Liver (tissue), 9 donors: Measurements from ENCODE around the gene UBQLN2. TPM values are rescaled to one million over a fixed set of nuclear protein-coding genes. Genes with fewer than 3 reads are reported as not detected.
A peak's percentile ranks its signal among the peaks of the same experiment; 100 is the strongest.

Experiments used
- DNase-seq: peaks from one replicate; pipeline ENCODE4 v3.0.0-alpha.2; 2017; ENCODE audit warnings: low spot score
- H3K27ac ChIP-seq, 2 donors: one replicate each; pipeline ENCODE4 v1.7.0; 2013; ENCODE audit warnings: inconsistent platforms in 2 of 2, low read length in 2 of 2, control low read depth in 1 of 2, low read depth in 1 of 2, mild to moderate bottlenecking in 1 of 2
- H3K27me3 ChIP-seq, 4 donors: one replicate each; pipeline versions ENCODE4 v1.6.1 to v1.7.0; 2013; ENCODE audit warnings: low read length in 3 of 4, inconsistent platforms in 1 of 4, mild to moderate bottlenecking in 1 of 4, moderate library complexity in 1 of 4; ENCODE audit not compliant: control insufficient read depth in 4 of 4, insufficient read depth in 4 of 4
- H3K36me3 ChIP-seq, 4 donors: one replicate each; pipeline versions ENCODE4 v1.6.1 to v1.7.0; 2013; ENCODE audit warnings: low read length in 3 of 4, mild to moderate bottlenecking in 3 of 4, low read depth in 1 of 4, moderate library complexity in 1 of 4; ENCODE audit not compliant: control insufficient read depth in 4 of 4, insufficient read depth in 3 of 4
- H3K4me1 ChIP-seq, 4 donors: one replicate each; pipeline versions ENCODE4 v1.6.1 to v1.7.0; 2013; ENCODE audit warnings: low read length in 3 of 4, mild to moderate bottlenecking in 3 of 4, moderate library complexity in 1 of 4; ENCODE audit not compliant: control insufficient read depth in 4 of 4, insufficient read depth in 4 of 4
- H3K4me3 ChIP-seq, 3 donors: one replicate each; pipeline versions ENCODE4 v1.6.1 to v1.7.0; 2013; ENCODE audit warnings: low read length in 3 of 3, control low read depth in 1 of 3, low read depth in 1 of 3, mild to moderate bottlenecking in 1 of 3
- H3K9ac ChIP-seq, 2 donors: one replicate each; pipeline ENCODE4 v1.7.0; 2013; ENCODE audit warnings: low read length in 2 of 2, mild to moderate bottlenecking in 2 of 2, moderate library complexity in 2 of 2, control low read depth in 1 of 2, low read depth in 1 of 2
- H3K9me3 ChIP-seq, 4 donors: one replicate each; pipeline versions ENCODE4 v1.6.1 to v1.7.0; 2013; ENCODE audit warnings: low read length in 3 of 4; ENCODE audit not compliant: control insufficient read depth in 4 of 4
- ATF3 ChIP-seq: IDR thresholded peaks from 2 replicates; pipeline ENCODE4 v1.6.1; 2016; ENCODE audit warnings: antibody characterized with exemption
- CTCF ChIP-seq: fragments of 150-350 bp; IDR thresholded peaks from 2 replicates; pipeline ENCODE4 v1.5.1; 2017; ENCODE audit warnings: improper control_type of control experiment, low read depth, low read length; ENCODE audit not compliant: missing input control
- EGR1 ChIP-seq, 2 donors: IDR thresholded peaks; 2 replicates each; pipeline ENCODE4 v1.6.1; 2016 to 2018; ENCODE audit warnings: antibody characterized with exemption in 2 of 2, low read depth in 2 of 2
- FOXA1 ChIP-seq: IDR thresholded peaks from 2 replicates; pipeline ENCODE4 v1.6.1; 2016; ENCODE audit warnings: antibody characterized with exemption
- FOXA2 ChIP-seq: IDR thresholded peaks from 2 replicates; pipeline ENCODE4 v1.6.1; 2016; ENCODE audit warnings: antibody characterized with exemption
- GABPA ChIP-seq, 2 donors: IDR thresholded peaks in 1 of 2; conservative IDR thresholded peaks in 1 of 2; 2 replicates each; pipeline ENCODE4 v1.6.1; 2016; ENCODE audit warnings: antibody characterized with exemption in 2 of 2, mild to moderate bottlenecking in 1 of 2, moderate library complexity in 1 of 2
- HNF4A ChIP-seq, 2 donors: conservative IDR thresholded peaks; 2 replicates each; pipeline ENCODE4 v1.6.1; 2016; ENCODE audit warnings: antibody characterized with exemption in 2 of 2, mild to moderate bottlenecking in 2 of 2
- HNF4G ChIP-seq: IDR thresholded peaks from 2 replicates; pipeline ENCODE4 v1.6.1; 2016; ENCODE audit warnings: antibody characterized with exemption
- JUND ChIP-seq, 2 donors: IDR thresholded peaks; 2 replicates each; pipeline ENCODE4 v1.6.1; 2016; ENCODE audit warnings: antibody characterized with exemption in 2 of 2
- MAX ChIP-seq: IDR thresholded peaks from 2 replicates; pipeline ENCODE4 v1.6.1; 2016; ENCODE audit warnings: antibody characterized with exemption
- NR2F2 ChIP-seq: IDR thresholded peaks from 2 replicates; pipeline ENCODE4 v1.6.1; 2016; ENCODE audit warnings: antibody characterized with exemption
- RAD21 ChIP-seq, 2 donors: IDR thresholded peaks; 2 replicates each; pipeline ENCODE4 v1.6.1; 2016; ENCODE audit warnings: antibody characterized with exemption in 2 of 2, mild to moderate bottlenecking in 2 of 2
- REST ChIP-seq: IDR thresholded peaks from 2 replicates; pipeline ENCODE4 v1.6.1; 2016; ENCODE audit warnings: antibody characterized with exemption, mild to moderate bottlenecking
- RXRA ChIP-seq, 2 donors: IDR thresholded peaks; 2 replicates each; pipeline ENCODE4 v1.6.1; 2017 to 2018; ENCODE audit warnings: antibody characterized with exemption in 2 of 2, mild to moderate bottlenecking in 1 of 2
- SP1 ChIP-seq: IDR thresholded peaks from 2 replicates; pipeline ENCODE4 v1.6.1; 2018; ENCODE audit warnings: antibody characterized with exemption, mild to moderate bottlenecking
- TAF1 ChIP-seq: conservative IDR thresholded peaks from 2 replicates; pipeline ENCODE4 v1.6.1; 2016; ENCODE audit warnings: antibody characterized with exemption, mild to moderate bottlenecking
- YY1 ChIP-seq: IDR thresholded peaks from 2 replicates; pipeline ENCODE4 v1.6.1; 2016; ENCODE audit warnings: antibody characterized with exemption, mild to moderate bottlenecking
- ZBTB33 ChIP-seq: IDR thresholded peaks from 2 replicates; pipeline ENCODE4 v1.6.1; 2016; ENCODE audit warnings: antibody characterized with exemption
- WGBS: extraction: QIAGEN DNeasy Blood & Tissue Kit; methylation state at CpG from one replicate; pipeline ENCODE4 v1.1.7; 2013; 5-methylcytosine and 5-hydroxymethylcytosine counted together
- polyA plus RNA-seq, 2 donors: library from polyadenylated mRNA; stranded (reverse) in 1 of 2; unstranded in 1 of 2; fragments of 200-250 nt in 1 of 2; fragments of >200 nt in 1 of 2; fragmentation: Nextera tagmentation in 1 of 2; extraction: Ambion mirVana in 1 of 2; gene quantifications; one replicate each; pipeline versions ENCODE4 v1.2.1 to v1.2.3, GENCODE V29; 2013 to 2015
- total RNA-seq, 2 donors: library from RNA; depleted of rRNA; stranded (reverse); fragments of >200 nt; gene quantifications; one replicate each; pipeline ENCODE4 v1.2.3, GENCODE V29; 2014
- donor health status: healthy.
- donor health status: healthy.
- donor health status: healthy.
- donor health status: healthy.
- donor health status: healthy.

UBQLN2 gene
- total and polyA plus RNA-seq, 4 donors, result 7.9 to 11.9 (median 9.1) TPM

GRCh38 chrX:56600141-56600540, 36.7 kb downstream of the UBQLN2 start:
- no peaks in the 10 kb centered on the region for H3K27me3 ChIP-seq
- peak overlapping the region; percentile 12 to 76 for H3K27ac ChIP-seq

More at GRCh38 chrX:56600141-56600540, 36.7 kb downstream of the UBQLN2 start:
- peaks cover 0 to 2% (median 0%) of the 10 kb centered on the region in 4 donors for H3K36me3 ChIP-seq
- H3K9me3 ChIP-seq, result no peaks in the 10 kb centered on the region
- H3K9ac ChIP-seq, result no peak overlapping the region
- WGBS, result 48% methylated on average over 2 of the region's 2 CpGs
- TF ChIP-seq ATF3 (no peak), ZBTB33 (no peak), YY1 (peak; percentile 19), RAD21 (IDR thresholded peaks at IDR 0.05) (peak in 1 of 2 donors; percentile 10), MAX (no peak), CTCF (no peak), FOXA2 (no peak), TAF1 (no peak), EGR1 (IDR thresholded peaks at IDR 0.05; ENCODE audit: low read depth in 2 of 2) (no peak), NR2F2 (peak; percentile 27), FOXA1 (no peak), JUND (IDR thresholded peaks at IDR 0.05) (no peak), GABPA (IDR thresholded peaks at IDR 0.05 in 1 of 2, conservative IDR thresholded peaks at IDR 0.05 in 1 of 2) (no peak), HNF4A (conservative IDR thresholded peaks at IDR 0.05) (peak; percentile 18 to 46), SP1 (no peak), RXRA (IDR thresholded peaks at IDR 0.05) (peak; percentile 59 to 69), REST (no peak), HNF4G (no peak)
- no peak for DNase-seq
- no peak overlapping the region for H3K4me3 ChIP-seq
- peaks cover 0 to 9% (median 5%) of the 10 kb centered on the region in 4 donors for H3K4me1 ChIP-seq
